Cerebellar cortex (tissue), 1 donor: ENCODE data around the gene BUD31.

Experiments
- DNase-seq: peaks from one replicate; pipeline ENCODE4 v3.0.0-alpha.2; 2015; ENCODE audit warnings: low spot score

BUD31 gene

DNA sequence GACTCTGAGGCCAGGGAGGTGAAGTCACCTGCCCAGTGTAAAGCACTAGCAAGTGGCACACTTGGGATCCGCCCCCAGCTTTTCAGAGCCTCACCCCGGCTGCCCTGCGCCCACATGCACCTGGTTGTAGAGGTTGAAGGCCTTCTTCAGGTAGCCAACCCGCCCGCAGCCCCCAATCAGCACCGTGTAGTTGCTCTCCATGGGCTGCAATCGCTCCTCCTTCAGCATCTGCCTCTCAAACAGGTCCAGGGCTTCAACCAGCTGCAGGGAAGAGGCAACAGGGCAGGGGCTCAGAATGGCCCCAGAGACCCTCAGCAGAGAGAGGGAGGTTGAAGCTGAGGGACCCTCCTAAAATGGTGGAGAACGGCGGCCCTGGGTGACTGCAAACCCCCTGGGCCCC is 24.4 kb downstream of the BUD31 start:
- no peak for DNase-seq

GRCh38 chr7:99437946-99438572 is 29.3 kb downstream of the BUD31 start:
- no peak for DNase-seq

DNA sequence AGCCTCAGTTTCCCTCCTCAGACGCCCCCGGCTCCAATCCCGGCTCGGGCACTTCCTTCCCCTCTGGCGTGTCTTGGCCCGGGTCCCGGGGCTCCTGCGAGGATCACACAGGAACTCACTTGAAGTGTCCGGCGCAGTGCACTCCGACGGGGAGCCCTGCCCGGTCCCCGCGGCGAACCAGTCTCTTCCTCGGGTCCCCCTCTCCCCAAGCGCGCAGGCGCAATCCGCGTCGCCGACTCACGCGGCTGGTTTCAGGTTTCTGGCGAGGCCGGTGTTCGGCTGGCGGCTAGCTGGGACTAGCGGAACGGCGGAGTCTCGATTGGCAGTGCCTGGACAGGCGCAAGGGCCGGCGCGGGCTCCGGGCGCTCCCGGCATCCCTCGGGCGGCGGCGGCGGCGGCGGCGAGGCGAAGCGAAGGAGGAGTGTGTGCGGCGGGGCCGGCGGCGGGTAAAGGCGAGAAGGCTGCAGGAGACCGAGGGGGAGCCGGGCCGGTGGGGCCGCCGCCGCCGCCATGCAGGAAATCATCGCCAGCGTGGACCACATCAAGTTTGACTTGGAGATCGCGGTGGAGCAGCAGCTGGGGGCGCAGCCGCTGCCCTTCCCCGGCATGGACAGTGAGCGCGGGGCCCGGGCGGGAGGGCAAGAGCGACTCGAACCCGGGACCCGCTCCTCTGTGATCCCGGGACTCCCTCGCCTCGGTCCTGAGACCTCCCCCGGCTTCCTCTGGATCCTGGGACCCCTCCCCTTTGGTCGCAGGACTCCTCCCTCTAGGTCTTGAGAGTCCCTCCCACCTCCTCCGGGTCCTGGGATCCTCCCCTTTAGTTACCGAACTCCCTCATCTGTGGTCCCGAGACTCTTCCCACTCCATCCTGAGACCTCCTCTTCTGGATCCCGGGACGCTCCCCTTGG is 30.1 kb downstream of the BUD31 start, which contains the start of the genes CPSF4 and PTCD1:
CPSF4 (plus strand) TSS at position 371 of the 908 bp plus-strand sequence; CDS start at position 511, 140 bp downstream.
PTCD1 (minus strand) TSS at position 226 of the 908 bp plus-strand sequence. CDS start 3,556 bp downstream, outside the sequence.
- DNase-seq = peak; percentile 94

GRCh38 chr7:99440195-99440594 is 31.4 kb downstream of the BUD31 start:
- no peak for DNase-seq

DNA sequence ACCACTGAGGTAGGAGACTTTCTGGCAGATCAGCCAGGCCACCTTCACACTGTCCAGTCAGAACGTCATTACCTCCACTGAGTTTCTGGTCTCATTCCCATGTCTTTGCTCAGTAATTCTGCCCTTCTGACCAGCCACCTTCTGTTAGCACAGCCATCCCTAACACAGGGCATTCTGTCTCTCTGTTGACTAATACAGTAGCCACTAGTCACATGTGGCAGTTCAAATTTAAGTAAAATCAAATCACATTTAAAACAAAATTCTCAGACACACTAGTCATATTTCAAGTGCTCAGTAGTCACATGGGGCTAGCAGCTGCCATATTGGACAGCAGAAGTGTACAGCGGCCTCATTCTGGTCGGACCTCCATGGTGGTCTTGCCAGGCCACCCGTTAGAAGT is 37.3 kb downstream of the BUD31 start:
- no peak for DNase-seq

GRCh38 chr7:99447943-99448342 is 39.2 kb downstream of the BUD31 start:
- no peak for DNase-seq

DNA sequence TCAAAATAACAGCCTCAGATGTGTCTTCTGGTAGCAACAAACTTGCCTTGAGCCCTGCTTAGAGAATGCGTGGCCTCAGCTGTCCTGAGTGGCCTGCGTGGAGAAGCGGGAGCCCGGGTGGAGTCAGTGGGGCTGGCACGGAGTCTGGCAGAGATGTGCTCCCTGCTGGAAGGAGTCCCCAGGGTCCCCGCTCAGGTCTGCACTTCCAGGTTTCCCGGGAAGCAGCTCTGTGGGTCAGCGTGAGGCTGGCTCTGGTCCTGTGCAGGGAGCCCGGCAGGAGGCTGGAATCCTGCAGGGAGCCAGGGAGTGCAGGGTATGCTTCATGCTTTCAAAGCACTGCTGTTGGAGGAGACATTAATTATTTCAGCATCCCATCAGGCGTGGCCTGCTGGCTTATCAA is 40.1 kb downstream of the BUD31 start:
- DNase-seq = no peak

DNA sequence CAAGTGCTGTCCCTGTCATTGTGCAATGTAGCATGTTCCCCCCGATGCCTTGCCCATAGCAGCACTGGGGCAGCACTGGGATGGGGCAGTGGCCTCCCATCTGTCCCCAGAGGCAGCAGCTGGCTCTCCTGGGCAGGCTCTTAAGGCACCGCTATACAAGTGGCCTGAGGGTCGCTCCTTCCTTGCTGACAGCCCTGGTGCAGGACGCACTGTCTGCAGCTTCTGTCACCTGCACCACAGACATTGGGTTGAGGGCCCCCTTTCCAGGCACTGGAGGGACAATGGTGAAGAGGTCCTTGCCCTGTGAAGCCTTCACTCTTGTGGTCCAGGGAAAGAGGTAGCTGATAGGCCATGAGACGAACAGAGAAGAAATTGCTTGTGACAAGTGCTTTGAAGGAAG is 40.6 kb downstream of the BUD31 start:
- DNase-seq = no peak

- no peak for DNase-seq
Observed at GRCh38 chr7:99451936-99452335, 43.2 kb downstream of the BUD31 start.

DNA sequence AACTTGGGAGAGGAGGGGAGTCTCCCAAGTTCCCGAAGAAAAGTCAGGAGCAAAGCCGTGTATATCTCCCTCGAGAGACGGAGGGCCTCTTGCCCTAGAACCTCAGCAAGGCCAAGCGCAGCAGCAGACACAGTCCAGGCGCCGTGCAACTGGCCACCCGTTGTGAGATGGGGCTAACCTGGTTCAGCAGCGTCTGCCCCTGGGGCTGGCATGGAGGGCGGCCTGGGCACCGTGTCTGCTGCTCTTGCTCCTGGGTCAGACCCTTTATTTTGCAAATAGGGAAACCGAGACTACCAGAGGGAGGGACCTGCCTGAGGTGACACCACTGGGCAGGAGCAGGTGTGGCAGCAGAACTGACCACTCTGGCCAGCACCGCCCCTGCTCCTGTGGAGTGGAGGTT is 43.8 kb downstream of the BUD31 start:
- DNase-seq = no peak

DNA sequence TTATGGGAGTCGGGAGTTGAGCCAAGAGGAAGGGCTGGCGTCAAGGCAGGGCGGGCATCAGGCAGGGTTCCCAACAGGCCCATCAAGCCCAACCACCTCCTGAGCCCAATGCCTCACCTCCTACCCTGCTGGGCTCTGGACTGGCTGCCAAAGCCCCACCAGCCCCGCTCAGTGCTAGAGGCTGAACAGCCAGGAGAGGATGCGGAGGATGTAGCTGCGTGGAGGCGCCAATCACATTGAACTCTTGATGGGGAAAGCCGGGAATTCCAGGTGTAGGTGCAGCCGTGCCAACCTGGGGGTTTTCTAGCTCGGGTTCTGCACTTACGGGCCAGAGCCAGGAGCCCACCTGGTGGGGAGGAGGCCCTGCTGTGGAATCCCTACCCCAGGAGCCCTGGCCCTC is 44.3 kb downstream of the BUD31 start:
- DNase-seq = no peak

DNA sequence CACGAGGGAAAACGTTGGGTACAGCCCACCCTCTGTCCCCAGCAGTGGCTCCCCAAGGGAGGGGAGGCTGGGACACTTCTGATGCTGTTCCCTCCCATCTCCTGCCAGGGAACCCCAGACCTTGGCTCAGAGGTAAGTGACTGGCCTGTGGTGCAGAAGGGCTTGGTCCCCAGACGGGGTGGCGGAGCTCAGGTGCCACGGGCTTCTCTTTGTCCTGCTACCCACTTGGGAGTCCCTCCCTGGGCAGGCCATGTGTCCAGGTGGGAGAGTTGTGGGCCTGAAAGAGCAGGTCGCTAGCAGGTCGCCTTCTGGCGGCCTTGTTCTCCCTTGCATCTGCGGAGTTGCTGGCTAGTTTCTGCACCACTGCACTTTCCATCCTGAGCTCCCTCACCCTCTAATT is 47.1 kb downstream of the BUD31 start:
- no peak for DNase-seq

DNA sequence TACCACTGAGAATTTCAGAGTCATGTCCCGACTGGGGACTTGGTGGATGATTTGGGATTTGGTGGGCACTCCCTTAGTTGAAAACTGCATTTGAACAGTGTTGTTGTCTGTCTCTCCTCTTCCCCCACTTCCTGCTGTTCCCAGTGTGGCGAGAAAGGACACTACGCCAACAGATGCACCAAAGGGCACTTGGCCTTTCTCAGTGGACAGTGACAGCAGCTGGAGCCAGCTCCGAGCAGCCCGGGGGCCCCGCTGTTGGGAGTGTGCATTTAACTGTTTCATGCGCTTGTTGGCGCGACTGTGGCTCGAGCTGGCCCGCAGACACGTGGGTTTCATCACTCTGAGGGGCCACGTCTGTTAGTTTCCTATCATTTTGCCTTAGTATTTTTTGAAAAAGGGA is 47.5 kb downstream of the BUD31 start:
- DNase-seq = no peak

DNA sequence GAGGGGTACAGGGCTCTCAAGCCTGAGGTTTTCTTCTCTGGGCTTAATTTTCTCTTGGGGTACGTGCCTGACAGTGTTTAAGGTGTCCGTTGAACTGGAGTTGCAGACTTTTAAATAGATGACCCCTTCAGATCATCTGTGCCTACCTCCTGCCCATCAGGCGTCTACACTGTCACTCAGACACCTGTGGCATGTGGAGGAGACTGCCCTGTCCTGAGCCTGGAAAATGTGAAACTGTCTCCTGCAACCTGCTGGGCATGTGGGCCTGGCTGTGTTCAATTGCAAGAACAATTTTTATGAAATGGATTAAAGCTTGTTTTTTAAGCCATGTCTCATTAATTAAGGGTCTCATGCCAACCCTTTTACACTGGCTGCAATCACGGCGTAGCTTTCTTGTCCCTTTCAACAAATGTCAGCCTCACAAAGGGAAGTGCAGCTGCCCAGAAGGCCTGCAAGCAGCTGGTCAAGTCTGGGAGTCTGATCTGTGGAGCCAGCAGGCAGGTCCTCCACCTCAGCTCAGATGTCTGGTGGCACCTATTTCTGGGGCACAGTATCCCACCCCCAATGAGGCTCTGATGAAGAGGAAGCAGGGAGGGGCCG is 48.4 kb downstream of the BUD31 start:
- DNase-seq = no peak

DNA sequence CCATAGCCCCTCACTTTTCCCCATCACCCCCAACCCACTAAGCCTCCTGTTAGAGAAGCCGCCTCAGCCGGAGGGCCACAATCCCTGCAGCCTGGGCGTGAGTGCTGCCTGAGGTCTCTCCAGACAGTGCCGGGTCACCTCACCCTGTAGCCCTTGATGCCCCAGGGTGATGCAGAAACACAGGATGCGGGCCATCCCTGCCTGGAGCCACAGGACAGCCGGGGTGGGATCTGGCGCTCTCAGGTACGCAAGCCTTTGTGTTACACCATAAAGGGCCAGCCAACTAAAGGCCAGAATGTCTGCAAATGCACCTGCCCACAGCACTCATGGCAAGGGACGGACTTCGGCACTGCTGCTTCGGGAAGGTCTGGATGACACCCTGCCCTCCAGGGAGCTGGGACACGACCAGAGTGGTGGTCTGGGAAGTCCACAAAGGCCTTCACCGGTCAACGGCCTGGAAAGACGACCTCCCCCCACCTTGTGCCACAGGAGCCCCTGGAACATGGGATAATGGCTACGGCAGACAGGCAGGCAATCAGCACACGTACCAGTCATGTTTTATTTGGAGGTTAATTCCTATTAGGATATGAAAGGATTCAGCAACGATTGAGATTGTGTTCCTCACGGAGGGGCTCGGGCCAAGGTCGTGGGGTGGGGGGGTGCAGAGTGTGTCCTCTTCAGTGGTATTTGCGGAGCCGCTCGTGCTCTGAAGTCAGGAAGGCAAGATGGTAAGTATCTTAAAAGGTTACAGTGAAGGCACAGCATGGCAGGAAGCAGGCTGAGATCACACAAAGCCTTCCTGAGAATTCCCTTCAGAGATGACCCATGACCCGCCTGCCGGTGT is 49.1 kb downstream of the BUD31 start:
- no peak for DNase-seq

- peak; percentile 42 for DNase-seq
Observed at GRCh38 chr7:99459087-99459486, 50.3 kb downstream of the BUD31 start.

GRCh38 chr7:99460651-99461050 is 51.9 kb downstream of the BUD31 start:
- DNase-seq = no peak

- DNase-seq = no peak
Observed at GRCh38 chr7:99461221-99461620, 52.5 kb downstream of the BUD31 start.

GRCh38 chr7:99465421-99465768 is 56.6 kb downstream of the BUD31 start:
- DNase-seq = no peak

DNA sequence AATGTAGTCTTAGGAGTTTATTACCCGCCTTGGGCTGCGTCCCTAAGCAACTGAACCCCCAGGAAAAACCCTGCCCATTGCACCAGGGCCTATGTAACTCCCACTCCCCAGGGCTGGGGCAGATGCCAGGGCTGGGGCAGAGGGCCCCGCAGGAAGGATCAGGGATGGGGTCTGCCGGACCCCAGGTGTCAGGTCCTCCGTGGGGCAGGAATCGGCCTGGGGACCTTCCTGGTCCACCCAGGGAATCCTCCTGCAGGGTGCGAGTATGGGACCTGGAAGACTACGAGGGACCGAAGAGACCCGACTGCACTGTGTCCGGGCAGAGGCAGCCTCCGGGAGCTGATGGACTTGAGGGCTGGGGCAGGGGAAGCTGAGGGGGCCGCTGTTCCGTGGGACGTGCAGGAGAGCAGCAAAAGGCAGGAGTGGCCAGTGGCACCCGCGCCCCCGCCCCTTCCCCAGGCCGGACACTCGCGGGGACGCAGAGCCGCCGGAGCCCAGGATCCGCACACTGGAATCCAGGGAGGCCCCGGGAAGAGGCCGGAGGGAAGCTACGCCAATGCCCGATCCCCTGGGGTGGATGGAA is 59.7 kb downstream of the BUD31 start:
- DNase-seq = no peak
